ENCODE data around the gene NCOA7. TPM values are rescaled to one million over a fixed set of nuclear protein-coding genes. Genes with fewer than 3 reads are reported as not detected.

The NCOA7 gene
- total and polyA plus RNA-seq, 4 donors, result 8.6 to 40.9 (median 17.6) TPM

DNA sequence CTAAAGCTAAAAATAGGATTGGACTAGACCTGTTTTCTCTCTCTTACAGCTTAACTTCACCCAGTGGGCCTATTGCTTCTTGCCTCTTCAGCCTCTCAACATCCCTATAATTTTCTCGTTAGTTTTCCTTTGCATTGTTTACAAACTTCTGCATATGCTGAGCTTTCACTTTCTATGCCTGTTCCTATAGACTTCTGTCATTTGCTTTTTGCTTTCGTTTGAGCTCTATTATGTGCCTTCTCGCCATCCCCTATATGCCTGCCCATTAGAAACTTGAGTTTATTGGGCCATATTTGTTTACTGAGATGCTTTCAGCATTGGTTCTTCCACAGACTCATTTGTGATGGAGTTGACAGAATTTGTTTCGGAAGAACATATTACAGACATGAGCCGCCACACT is 40.9 kb downstream of the NCOA7 start:
- Histone ChIP-seq H3K9ac (ENCODE audit: low read depth in 1 of 2, low read length in 2 of 2) (no peak overlapping the region), H3K4me1 (ENCODE audit: control insufficient read depth in 4 of 4, insufficient read depth in 4 of 4, low read length in 3 of 4) (no peaks in the 10 kb centered on the region), H3K27ac (ENCODE audit: low read depth in 1 of 2, low read length in 2 of 2) (no peak overlapping the region), H3K27me3 (ENCODE audit: control insufficient read depth in 4 of 4, insufficient read depth in 4 of 4, low read length in 3 of 4) (no peaks in the 10 kb centered on the region), H3K9me3 (ENCODE audit: control insufficient read depth in 4 of 4, low read length in 3 of 4) (no peaks in the 10 kb centered on the region), H3K4me3 (ENCODE audit: low read depth in 1 of 3, low read length in 3 of 3) (no peak overlapping the region), H3K36me3 (ENCODE audit: control insufficient read depth in 4 of 4, insufficient read depth in 3 of 4, low read depth in 1 of 4, low read length in 3 of 4) (no peaks in the 10 kb centered on the region)
- WGBS, result 77% methylated on average over 5 of the region's 5 CpGs
- DNase-seq (ENCODE audit: low spot score), result no peak
- TF ChIP-seq YY1 (IDR thresholded peaks at IDR 0.05) (no peak), TAF1 (conservative IDR thresholded peaks at IDR 0.05) (no peak), EGR1 (IDR thresholded peaks at IDR 0.05; ENCODE audit: low read depth in 2 of 2) (no peak), RAD21 (IDR thresholded peaks at IDR 0.05) (no peak), GABPA (IDR thresholded peaks at IDR 0.05 in 1 of 2, conservative IDR thresholded peaks at IDR 0.05 in 1 of 2) (no peak), SP1 (IDR thresholded peaks at IDR 0.05) (no peak), NR2F2 (IDR thresholded peaks at IDR 0.05) (no peak), ATF3 (IDR thresholded peaks at IDR 0.05) (no peak), ZBTB33 (IDR thresholded peaks at IDR 0.05) (no peak), FOXA1 (IDR thresholded peaks at IDR 0.05) (no peak)
- TF ChIP-seq, protein P1, sequence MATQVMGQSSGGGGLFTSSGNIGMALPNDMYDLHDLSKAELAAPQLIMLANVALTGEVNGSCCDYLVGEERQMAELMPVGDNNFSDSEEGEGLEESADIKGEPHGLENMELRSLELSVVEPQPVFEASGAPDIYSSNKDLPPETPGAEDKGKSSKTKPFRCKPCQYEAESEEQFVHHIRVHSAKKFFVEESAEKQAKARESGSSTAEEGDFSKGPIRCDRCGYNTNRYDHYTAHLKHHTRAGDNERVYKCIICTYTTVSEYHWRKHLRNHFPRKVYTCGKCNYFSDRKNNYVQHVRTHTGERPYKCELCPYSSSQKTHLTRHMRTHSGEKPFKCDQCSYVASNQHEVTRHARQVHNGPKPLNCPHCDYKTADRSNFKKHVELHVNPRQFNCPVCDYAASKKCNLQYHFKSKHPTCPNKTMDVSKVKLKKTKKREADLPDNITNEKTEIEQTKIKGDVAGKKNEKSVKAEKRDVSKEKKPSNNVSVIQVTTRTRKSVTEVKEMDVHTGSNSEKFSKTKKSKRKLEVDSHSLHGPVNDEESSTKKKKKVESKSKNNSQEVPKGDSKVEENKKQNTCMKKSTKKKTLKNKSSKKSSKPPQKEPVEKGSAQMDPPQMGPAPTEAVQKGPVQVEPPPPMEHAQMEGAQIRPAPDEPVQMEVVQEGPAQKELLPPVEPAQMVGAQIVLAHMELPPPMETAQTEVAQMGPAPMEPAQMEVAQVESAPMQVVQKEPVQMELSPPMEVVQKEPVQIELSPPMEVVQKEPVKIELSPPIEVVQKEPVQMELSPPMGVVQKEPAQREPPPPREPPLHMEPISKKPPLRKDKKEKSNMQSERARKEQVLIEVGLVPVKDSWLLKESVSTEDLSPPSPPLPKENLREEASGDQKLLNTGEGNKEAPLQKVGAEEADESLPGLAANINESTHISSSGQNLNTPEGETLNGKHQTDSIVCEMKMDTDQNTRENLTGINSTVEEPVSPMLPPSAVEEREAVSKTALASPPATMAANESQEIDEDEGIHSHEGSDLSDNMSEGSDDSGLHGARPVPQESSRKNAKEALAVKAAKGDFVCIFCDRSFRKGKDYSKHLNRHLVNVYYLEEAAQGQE (IDR thresholded peaks at IDR 0.05), result no peak
- TF ChIP-seq, protein P2, sequence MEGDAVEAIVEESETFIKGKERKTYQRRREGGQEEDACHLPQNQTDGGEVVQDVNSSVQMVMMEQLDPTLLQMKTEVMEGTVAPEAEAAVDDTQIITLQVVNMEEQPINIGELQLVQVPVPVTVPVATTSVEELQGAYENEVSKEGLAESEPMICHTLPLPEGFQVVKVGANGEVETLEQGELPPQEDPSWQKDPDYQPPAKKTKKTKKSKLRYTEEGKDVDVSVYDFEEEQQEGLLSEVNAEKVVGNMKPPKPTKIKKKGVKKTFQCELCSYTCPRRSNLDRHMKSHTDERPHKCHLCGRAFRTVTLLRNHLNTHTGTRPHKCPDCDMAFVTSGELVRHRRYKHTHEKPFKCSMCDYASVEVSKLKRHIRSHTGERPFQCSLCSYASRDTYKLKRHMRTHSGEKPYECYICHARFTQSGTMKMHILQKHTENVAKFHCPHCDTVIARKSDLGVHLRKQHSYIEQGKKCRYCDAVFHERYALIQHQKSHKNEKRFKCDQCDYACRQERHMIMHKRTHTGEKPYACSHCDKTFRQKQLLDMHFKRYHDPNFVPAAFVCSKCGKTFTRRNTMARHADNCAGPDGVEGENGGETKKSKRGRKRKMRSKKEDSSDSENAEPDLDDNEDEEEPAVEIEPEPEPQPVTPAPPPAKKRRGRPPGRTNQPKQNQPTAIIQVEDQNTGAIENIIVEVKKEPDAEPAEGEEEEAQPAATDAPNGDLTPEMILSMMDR (IDR thresholded peaks at IDR 0.05; ENCODE audit: low read depth, low read length, missing input control), result no peak

DNA sequence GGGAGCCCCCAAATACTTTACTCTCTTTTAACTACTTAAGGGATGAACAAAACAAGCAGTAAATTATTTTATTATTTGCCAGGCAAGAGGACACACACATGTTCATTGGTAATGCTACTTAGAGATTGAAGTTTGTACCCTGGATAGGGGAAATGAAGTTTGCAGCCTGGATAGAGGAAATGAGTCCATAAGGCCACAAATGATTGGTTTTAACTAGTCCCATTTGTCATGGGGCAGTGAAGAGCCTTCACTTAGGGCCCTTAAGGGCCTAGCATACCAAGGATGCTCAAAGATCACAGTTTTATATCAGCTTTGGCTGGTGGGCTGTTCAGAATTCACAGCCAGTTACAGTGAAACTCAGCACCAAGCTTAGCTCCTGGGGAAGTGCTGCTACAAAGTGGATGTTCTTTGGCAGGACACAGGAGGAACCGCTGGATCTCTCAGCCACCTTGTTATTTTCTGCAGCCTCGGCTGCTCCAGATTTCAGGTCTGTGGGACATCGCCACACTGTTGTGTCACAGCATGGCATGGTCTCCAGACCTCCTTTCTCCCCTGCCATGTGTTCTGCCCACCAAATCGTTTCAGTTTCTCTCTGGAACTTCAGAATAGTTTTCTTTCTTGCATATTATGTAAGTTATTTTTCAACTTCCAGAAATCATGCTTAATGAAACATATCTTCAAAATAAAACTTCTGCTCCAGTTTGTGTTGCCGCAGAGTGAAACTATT is 41.8 kb downstream of the NCOA7 start:
- H3K4me3 ChIP-seq (ENCODE audit: low read depth in 1 of 3, low read length in 3 of 3), result no peak overlapping the region
- no peaks in the 10 kb centered on the region for H3K9me3 ChIP-seq (ENCODE audit: control insufficient read depth in 4 of 4, low read length in 3 of 4)
- no peak overlapping the region for H3K27ac ChIP-seq (ENCODE audit: low read depth in 1 of 2, low read length in 2 of 2)
- no peaks in the 10 kb centered on the region for H3K4me1 ChIP-seq (ENCODE audit: control insufficient read depth in 4 of 4, insufficient read depth in 4 of 4, low read length in 3 of 4)
- WGBS, result 79% methylated on average over 5 of the region's 5 CpGs
- no peaks in the 10 kb centered on the region for H3K27me3 ChIP-seq (ENCODE audit: control insufficient read depth in 4 of 4, insufficient read depth in 4 of 4, low read length in 3 of 4)
- DNase-seq (ENCODE audit: low spot score), result no peak
- H3K36me3 ChIP-seq (ENCODE audit: control insufficient read depth in 4 of 4, insufficient read depth in 3 of 4, low read depth in 1 of 4, low read length in 3 of 4), result no peaks in the 10 kb centered on the region
- no peak for TF ChIP-seq TAF1 (conservative IDR thresholded peaks at IDR 0.05)
- TF ChIP-seq GABPA (IDR thresholded peaks at IDR 0.05 in 1 of 2, conservative IDR thresholded peaks at IDR 0.05 in 1 of 2), result no peak
- no peak for TF ChIP-seq EGR1 (IDR thresholded peaks at IDR 0.05; ENCODE audit: low read depth in 2 of 2)
- no peak for TF ChIP-seq RAD21 (IDR thresholded peaks at IDR 0.05)
- TF ChIP-seq YY1 (IDR thresholded peaks at IDR 0.05), result no peak
- TF ChIP-seq FOXA1 (IDR thresholded peaks at IDR 0.05), result no peak
- TF ChIP-seq, protein P1 (IDR thresholded peaks at IDR 0.05), result no peak
- no peak for TF ChIP-seq HNF4A (conservative IDR thresholded peaks at IDR 0.05)
- no peak overlapping the region for H3K9ac ChIP-seq (ENCODE audit: low read depth in 1 of 2, low read length in 2 of 2)

All from liver (tissue), 9 donors.